HG02588 (cell line): ENCODE data around the gene ACSL1.
"Not testable (repeated sequence)": the region's sequence is repeated elsewhere in the genome, so short reads cannot be mapped to it uniquely, and the experiment has no call there.

Experiments
- ATAC-seq: cut with Tn5 transposase; IDR thresholded peaks from one replicate; pipeline ENCODE4 v1.9.1; 2021; ENCODE audit warnings: mild to moderate bottlenecking, moderate library complexity; ENCODE audit not compliant: unreplicated experiment

ACSL1 gene

GRCh38 chr4:184763150-184763780, 62.5 kb downstream of the ACSL1 start:
- ATAC-seq: no peak

GRCh38 chr4:184762100-184762499, 63.7 kb downstream of the ACSL1 start:
- ATAC-seq: no peak

GRCh38 chr4:184760681-184761080, 65.1 kb downstream of the ACSL1 start:
- no peak for ATAC-seq

DNA sequence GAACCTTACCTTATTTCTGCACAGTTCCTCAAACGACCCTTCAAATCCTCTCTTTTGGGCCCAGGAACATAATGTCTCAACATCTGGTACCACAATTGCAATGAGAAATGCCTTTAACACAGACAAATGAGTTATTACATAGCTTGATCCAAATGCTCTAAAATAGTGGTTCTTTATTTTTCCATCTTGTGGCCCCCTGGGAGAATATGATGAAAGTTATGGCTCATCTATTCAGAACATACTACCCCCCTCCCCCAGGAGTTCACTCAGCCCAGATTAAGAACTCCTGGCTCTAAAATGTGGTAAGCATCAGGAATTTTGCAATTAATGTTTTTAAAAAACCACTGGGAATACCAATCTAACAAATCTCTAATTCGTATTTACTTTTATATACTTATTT, 68.0 kb downstream of the ACSL1 start:
- no peak for ATAC-seq

GRCh38 chr4:184756399-184756798, 69.4 kb downstream of the ACSL1 start:
- ATAC-seq: no peak

GRCh38 chr4:184755278-184755677, 70.5 kb downstream of the ACSL1 start:
- no peak for ATAC-seq

GRCh38 chr4:184752496-184753275, 73.1 kb downstream of the ACSL1 start:
- no peak for ATAC-seq

GRCh38 chr4:184751585-184751956, 74.2 kb downstream of the ACSL1 start:
- ATAC-seq: no peak

- ATAC-seq: no peak
These were observed 74.7 kb downstream of the ACSL1 start for GRCh38 chr4:184750926-184751584.

GRCh38 chr4:184748251-184748652, 77.5 kb downstream of the ACSL1 start:
- no peak for ATAC-seq

DNA sequence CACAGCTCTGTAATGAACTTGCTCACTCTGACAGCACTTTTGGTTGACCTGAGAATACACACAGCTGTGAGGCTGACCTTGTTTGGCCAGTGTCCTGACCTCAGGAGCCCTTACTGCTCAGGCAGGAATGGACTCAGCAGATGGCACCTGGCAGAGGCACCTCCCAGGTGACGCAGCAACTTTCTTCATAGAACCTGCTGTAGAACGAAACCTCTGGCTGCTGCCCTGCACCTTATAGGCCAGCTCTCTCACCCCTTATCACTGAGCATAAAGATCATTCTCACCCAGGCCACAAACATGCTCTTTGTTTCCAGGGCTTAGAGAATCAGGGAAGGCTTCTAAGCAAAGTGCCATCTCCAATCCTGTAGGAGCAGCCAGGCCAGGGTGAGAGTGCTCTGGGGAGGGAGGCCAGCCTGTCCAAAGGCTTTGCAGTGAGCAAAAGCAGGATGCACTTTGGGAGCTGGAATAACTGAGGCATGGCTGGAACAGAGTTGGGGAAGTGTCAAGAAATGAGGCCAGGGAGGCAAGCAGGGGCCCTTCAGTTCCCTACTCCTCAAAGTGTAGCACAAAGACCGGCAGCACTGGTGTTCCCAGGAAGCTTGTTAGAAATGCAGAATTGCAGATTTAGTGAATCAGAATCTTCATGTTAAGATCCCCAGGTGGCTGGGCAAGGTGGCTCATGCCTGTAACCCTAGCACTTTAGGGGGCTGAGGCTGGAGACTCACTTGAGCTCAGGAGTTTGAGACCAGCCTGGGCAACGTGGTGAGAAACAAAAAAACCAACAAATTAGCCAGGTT, 78.5 kb downstream of the ACSL1 start:
- ATAC-seq: no peak

DNA sequence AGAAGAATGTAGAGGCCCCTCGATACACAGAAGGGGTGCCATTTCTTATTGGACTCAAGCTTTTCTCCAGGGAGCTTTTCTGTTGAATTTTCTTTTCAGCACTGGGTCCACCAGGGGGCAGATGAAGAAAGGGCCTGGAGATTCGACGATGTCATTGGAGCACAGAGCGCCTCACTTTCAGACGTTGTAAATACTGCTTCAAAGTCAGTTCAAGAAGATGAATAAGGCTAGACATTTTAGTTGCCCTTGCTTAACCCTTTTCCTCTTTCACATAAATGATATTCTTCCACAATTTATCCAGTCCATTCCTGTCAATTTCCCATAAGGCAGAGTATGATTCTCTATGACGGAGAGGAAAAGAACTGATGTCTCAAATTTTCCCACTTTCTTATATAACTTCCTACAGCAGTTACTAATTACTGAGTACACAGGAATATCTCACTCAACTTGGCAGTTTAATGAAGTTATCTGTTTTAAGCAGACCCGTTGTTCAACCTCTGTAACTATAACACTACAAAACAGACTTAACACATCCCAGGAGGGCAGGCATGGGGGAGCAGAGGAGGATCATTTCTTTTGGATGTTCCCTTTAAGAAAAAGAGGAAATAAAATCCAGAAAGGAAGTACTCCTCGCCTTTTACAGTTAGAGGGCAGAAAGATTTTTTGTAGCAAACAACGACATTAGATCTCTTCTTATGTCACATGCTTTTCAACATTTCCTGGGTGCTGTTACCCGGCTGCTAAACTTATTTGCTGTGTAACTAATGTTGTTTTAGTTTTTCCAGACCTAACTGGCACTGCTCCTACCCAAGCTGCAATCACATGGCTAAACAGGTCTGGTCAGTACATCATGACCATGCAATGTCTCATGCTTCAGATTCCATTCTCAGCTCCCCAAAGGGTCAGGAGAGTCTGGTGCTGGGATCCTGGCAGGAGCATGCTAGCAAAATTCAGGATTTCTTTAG, 79.7 kb downstream of the ACSL1 start:
- ATAC-seq: no peak

DNA sequence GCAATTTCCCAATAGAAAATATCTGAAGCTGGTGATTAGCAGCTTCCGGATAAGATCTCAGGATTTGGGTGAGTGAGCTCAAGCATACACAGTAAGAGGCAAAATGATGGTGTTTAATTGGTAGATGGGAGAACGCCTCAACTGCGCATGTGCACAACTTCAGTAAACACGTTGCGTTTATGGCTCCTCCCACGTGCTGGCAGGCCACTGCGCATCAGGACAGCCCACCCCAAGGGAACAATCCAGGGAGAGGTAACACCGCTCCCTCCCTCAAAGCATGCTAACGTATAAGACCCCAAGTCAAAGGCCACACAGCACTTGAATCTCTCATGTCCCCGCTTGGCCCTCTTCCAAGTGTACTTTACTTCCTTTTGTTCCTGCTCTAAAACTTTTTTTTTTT, 81.5 kb downstream of the ACSL1 start:
- no peak for ATAC-seq

GRCh38 chr4:184743650-184744049, 82.1 kb downstream of the ACSL1 start:
- no peak for ATAC-seq

DNA sequence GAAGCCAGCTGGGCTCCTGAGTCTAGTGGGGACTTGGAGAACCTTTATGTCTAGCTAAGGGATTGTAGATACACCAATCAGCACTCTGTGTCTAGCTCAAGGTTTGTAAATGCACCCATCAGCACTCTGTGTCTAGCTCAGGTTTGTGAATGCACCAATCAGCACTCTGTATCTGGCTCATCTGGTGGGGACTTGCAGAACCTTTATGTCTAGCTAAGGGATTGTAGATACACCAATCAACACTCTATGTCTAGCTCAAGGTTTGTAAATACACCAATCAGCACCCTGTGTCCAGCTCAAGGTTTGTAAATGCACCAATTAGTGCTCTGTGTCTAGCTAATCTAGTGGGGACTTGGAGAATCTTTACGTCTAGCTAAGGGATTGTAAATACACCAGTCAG, 84.1 kb downstream of the ACSL1 start:
- ATAC-seq: not testable (repeated sequence)

- ATAC-seq: no peak
These were observed 84.8 kb downstream of the ACSL1 start for GRCh38 chr4:184740980-184741391.

- not testable (repeated sequence) for ATAC-seq
These were observed 86.2 kb downstream of the ACSL1 start for GRCh38 chr4:184739575-184739974.

DNA sequence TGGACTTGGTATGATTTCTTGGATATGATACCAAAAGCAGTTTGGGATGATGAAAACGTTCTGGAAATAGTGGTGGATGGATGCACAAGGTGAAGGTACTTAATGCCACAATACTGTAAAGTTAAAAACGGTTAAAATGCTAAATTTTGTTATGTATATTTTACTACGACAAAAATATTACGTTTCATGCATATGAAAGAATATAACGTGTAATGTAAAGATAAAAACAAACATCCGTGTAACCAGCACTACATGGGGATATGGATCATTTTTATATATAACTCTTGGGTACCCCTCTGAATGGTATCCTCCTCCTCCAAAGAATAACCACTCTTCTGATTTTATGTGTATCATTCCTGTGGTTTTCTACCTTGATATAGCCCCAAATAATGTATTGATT, 91.0 kb downstream of the ACSL1 start:
- no peak for ATAC-seq

DNA sequence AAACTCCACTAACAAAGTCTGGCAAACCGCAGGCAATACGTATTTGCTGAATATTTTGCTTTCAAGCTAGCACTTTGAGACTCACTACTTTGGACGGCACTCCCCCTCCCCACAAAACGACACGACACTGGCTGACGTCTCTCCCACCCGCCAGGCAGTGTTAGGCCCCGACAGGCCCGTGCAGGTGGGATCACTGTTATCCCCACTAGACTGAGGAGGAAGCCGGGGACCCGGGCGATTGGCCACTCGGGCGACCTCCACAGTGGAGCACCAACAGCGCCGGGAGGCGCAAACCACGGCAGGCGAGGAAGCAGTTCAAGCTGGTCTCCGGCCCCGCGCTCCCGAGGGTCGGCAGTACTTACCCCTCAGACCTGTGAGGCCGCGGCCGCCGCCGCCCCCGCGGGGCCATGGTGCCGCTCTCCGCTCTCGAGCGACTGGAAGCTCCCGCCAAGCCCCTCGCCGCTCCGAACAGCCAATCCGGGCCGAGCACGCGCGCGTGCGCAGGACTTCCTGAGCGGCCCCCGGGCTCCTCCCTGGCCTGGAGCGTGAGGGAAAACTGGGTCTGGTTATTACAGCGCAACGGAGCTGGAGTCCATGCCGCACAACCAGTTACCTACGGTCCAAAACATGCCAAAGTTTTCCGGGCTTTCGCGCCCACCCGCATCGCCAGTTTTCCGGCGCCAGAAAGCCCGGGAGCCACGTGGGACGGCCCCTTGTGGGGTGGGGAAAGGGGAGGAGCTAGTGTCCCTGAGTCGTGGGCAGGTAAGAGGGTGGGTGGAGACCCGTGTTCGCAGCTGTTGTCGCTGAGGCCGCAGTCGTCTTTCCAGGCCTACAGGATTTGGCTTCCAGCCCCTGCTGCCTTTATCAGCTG, 91.9 kb downstream of the ACSL1 start, which contains the start of gene CENPU:
TSS of gene CENPU (minus strand) at position 443 of the 871 bp plus-strand sequence. CDS start at position 409, 34 bp downstream.
- peak; percentile 90 for ATAC-seq
